Measurements from ENCODE around the gene LDLRAP1. TPM values are rescaled to one million over a fixed set of nuclear protein-coding genes. Genes with fewer than 3 reads are reported as not detected.

LDLRAP1 gene
- total and polyA plus RNA-seq, 2 donors (not counting 1 experiment from before 2014, with no cell fraction given), result 22.7 to 24.3 TPM

- ATAC-seq (ENCODE audit: low read depth), result no peak
- H3K9ac ChIP-seq (ENCODE audit: low read length), result no peak overlapping the region
- no peaks in the 10 kb centered on the region for H3K79me2 ChIP-seq (ENCODE audit: control insufficient read depth, insufficient read depth, low read length)
- H3K27ac Mint-ChIP-seq, result no peak overlapping the region
- no peaks in the 10 kb centered on the region for H3K9me3 ChIP-seq (ENCODE audit: control extremely low read depth in 1 of 3, control insufficient read depth in 2 of 3, insufficient read depth in 1 of 3, low read length in 2 of 3)
- peaks cover 6 to 10% of the 10 kb centered on the region in 2 donors for H3K4me1 ChIP-seq (ENCODE audit: control insufficient read depth in 2 of 2, insufficient read depth in 2 of 2, low read length in 2 of 2)
- H4K20me1 ChIP-seq (ENCODE audit: control insufficient read depth, insufficient read depth, low read length, poor library complexity, severe bottlenecking), result no peaks in the 10 kb centered on the region
- no peak for DNase-seq
- 64% methylated on average over 8 of the region's 9 CpGs for WGBS (ENCODE audit: insufficient coverage)
- H3K36me3 ChIP-seq (replicated peaks in 1 of 2; ENCODE audit: control extremely low read depth in 1 of 2, control insufficient read depth in 1 of 2, extremely low read depth in 1 of 2, insufficient read depth in 2 of 2, low read length in 1 of 2), result peaks cover 1 to 6% of the 10 kb centered on the region in 2 experiments
- intact Hi-C loops (cut with micrococcal nuclease), result loop anchor here (2.0 to 5.0 kb wide), 2 partner anchors 188 to 292 kb away; no protein-coding TSS in a partner anchor
- ChIA-PET CTCF (interaction anchor here (1.0 to 5.6 kb wide), 7 partner anchors 14 to 305 kb away, joined by 3 to 59 read pairs (median 4); no protein-coding TSS in a partner anchor), POLR2A (no interaction called here)
- no peak overlapping the region for H3K4me3 ChIP-seq (ENCODE audit: control extremely low read depth in 1 of 5, extremely low read depth in 1 of 5, insufficient read depth in 1 of 5, low read depth in 2 of 5, low read length in 4 of 5)
- TF ChIP-seq CTCF (IDR thresholded peaks at IDR 0.05) (no peak), EZH2 (IDR thresholded peaks at IDR 0.05; ENCODE audit: borderline replicate concordance, insufficient read depth, low read depth, low read length, poor library complexity, severe bottlenecking) (no peak)
- peaks cover 3% of the 10 kb centered on the region for H3K27me3 Mint-ChIP-seq
- H3K9me3 Mint-ChIP-seq (ENCODE audit: insufficient read depth), result no peaks in the 10 kb centered on the region
- no peaks in the 10 kb centered on the region for H3K27me3 ChIP-seq (replicated peaks in 1 of 4; ENCODE audit: control extremely low read depth in 1 of 4, control insufficient read depth in 3 of 4, insufficient read depth in 4 of 4, low read length in 3 of 4)
- no peak overlapping the region for H3K27ac ChIP-seq (ENCODE audit: low read length in 2 of 2)
- no peak overlapping the region for H2AFZ ChIP-seq (ENCODE audit: insufficient read depth, low read depth, low read length, poor library complexity, severe bottlenecking)
- H3K4me3 Mint-ChIP-seq, result no peak overlapping the region
- peaks cover 10% of the 10 kb centered on the region for H3K4me1 Mint-ChIP-seq
- H3K4me2 ChIP-seq (replicated peaks; ENCODE audit: low read depth, low read length, poor library complexity, severe bottlenecking), result peak overlapping the region; percentile 14
These were observed 38.5 kb upstream of the LDLRAP1 start for GRCh38 chr1:25504706-25505595.

All from B cell (primary cell).